Tibial nerve (tissue), 4 donors: ENCODE measurements around the gene SLC30A1.

Experiments used
- CTCF ChIP-seq, 5 experiments: fragments of 200-600 bp in 3 of 5; fragments of 450-650 bp in 2 of 5; sonication (generic) in 3 of 5; IDR thresholded peaks; one replicate each; pipeline ENCODE4 v1.5.1; 2016 to 2019; ENCODE audit warnings: antibody characterized with exemption in 5 of 5, mild to moderate bottlenecking in 3 of 5, moderate library complexity in 2 of 5
- EP300 ChIP-seq, 2 donors: sonication (generic); formaldehyde crosslinking; IDR thresholded peaks; one replicate each; pipeline ENCODE4 v1.6.1; 2017; ENCODE audit warnings: antibody characterized with exemption in 2 of 2, mild to moderate bottlenecking in 1 of 2
- POLR2A ChIP-seq, 2 donors: fragments of 450-650 bp; IDR thresholded peaks; one replicate each; pipeline ENCODE4 v1.6.1; 2017; ENCODE audit warnings: antibody characterized with exemption in 2 of 2, mild to moderate bottlenecking in 2 of 2, moderate library complexity in 2 of 2

DNA sequence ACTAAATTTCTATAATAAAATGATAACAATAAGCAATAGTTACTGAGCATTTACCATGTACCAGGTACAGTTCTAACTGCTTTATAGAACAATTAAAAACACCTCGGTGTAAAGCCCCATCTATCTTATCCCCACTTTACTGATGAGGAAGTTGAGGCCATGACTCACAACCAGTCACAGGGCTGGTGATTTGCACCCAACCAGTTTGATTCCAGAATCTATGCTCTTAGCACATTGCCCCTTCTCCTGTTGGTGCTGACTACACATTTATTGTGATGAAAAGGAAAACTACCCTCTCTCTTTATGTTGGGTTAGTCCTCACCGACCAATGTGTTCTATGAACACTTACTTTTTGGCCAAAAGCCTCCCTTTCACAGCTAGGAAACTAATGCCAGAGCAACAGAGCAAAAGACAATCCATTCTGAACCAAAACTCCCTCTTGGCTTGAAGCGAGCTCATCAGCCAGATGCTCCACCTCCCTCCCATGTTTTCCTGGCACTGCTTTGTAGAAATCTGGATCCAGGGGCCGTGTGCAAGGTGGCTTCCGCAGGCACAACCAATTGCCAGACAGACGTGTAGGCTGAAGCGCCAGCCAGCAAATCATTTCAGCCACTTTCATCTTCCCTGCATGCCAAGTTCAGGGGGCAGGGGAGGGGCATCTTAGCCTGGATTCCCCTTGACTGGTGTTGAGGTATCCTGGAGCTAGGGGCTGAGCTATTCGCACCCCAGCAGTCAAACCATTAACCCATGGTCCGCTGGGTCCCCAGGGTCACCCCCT is 32.0 kb upstream of the SLC30A1 start:
- no peak for TF ChIP-seq CTCF (IDR thresholded peaks at IDR 0.05)
- TF ChIP-seq POLR2A (IDR thresholded peaks at IDR 0.05), result no peak
- peak in 1 of 2 donors; percentile 47 for TF ChIP-seq EP300 (IDR thresholded peaks at IDR 0.05)
